Karpas-422 (cell line): ENCODE results near the gene PCDH9. TPM values are rescaled to one million over a fixed set of nuclear protein-coding genes. Genes with fewer than 3 reads are reported as not detected.

Experiments
- DNase-seq: peaks from one replicate; pipeline ENCODE4 v3.0.0-alpha.2; 2015
- H2AFZ ChIP-seq: fragments of 200-600 bp; sonication (generic); 2 replicates; pipeline ENCODE4 v1.6.1; 2014; ENCODE audit warnings: antibody characterized with exemption, low read length, mixed read lengths
- H3K27ac ChIP-seq: fragments of 200-600 bp; sonication (generic); 2 replicates; pipeline ENCODE4 v1.5.1; 2014; ENCODE audit warnings: mild to moderate bottlenecking, low read length, moderate library complexity
- H3K27me3 ChIP-seq: fragments of 200-600 bp; sonication (generic); 2 replicates; pipeline ENCODE4 v1.6.1; 2014; ENCODE audit warnings: low read length, mixed read lengths
- H3K36me3 ChIP-seq: fragments of 200-600 bp; sonication (generic); 2 replicates; pipeline ENCODE4 v1.6.1; 2014; ENCODE audit warnings: low read length, mixed read lengths; ENCODE audit not compliant: insufficient read depth
- H3K4me1 ChIP-seq: fragments of 200-600 bp; sonication (generic); 2 replicates; pipeline ENCODE4 v1.6.1; 2014; ENCODE audit warnings: mild to moderate bottlenecking, low read length, mixed read lengths
- H3K4me2 ChIP-seq: fragments of 200-600 bp; sonication (generic); 2 replicates; pipeline ENCODE4 v1.6.1; 2014; ENCODE audit warnings: low read length, low read depth, mild to moderate bottlenecking; ENCODE audit not compliant: poor library complexity, severe bottlenecking
- H3K4me3 ChIP-seq: fragments of 200-600 bp; sonication (generic); 2 replicates; pipeline ENCODE4 v1.5.1; 2014; ENCODE audit warnings: mild to moderate bottlenecking, antibody characterized with exemption, low read length, mixed read lengths
- H3K79me2 ChIP-seq: fragments of 200-600 bp; sonication (generic); 2 replicates; pipeline ENCODE4 v1.6.1; 2014; ENCODE audit warnings: mild to moderate bottlenecking, low read length, mixed read lengths
- H3K9ac ChIP-seq: fragments of 200-600 bp; sonication (generic); 2 replicates; pipeline ENCODE4 v1.6.0; 2014; ENCODE audit warnings: low read length
- H3K9me2 ChIP-seq: fragments of 200-600 bp; sonication (generic), shearing (Covaris generic); replicated peaks from 2 replicates; pipeline ENCODE4 v1.6.0; 2014; ENCODE audit warnings: mild to moderate bottlenecking, low read length, moderate library complexity; ENCODE audit not compliant: insufficient read depth
- H3K9me3 ChIP-seq: fragments of 300-700, 200-600 bp; sonication (generic); 2 replicates; pipeline ENCODE4 v1.6.1; 2014; ENCODE audit warnings: low read length, mixed read lengths
- H4K20me1 ChIP-seq: fragments of 200-600 bp; sonication (generic); 2 replicates; pipeline ENCODE4 v1.6.1; 2014; ENCODE audit warnings: mild to moderate bottlenecking, antibody characterized with exemption, low read length, low read depth; ENCODE audit not compliant: insufficient read depth
- total RNA-seq: library from RNA; depleted of rRNA; stranded (reverse); fragments of >200 nt; shearing (Covaris generic); gene quantifications from 2 replicates; pipeline ENCODE4 v1.2.3, GENCODE V29; 2014; ENCODE audit warnings: low replicate concordance

PCDH9 gene
- total RNA-seq, 1 experiment from 2014 or later, result 5.8 TPM

- no peaks in the 10 kb centered on the region for H3K79me2 ChIP-seq
- DNase-seq, result no peak
- H4K20me1 ChIP-seq, result no peaks in the 10 kb centered on the region
- H3K36me3 ChIP-seq, result no peaks in the 10 kb centered on the region
- no peak overlapping the region for H3K4me2 ChIP-seq
- H3K27ac ChIP-seq, result no peak overlapping the region
- no peaks in the 10 kb centered on the region for H3K27me3 ChIP-seq
- H3K4me3 ChIP-seq, result no peak overlapping the region
- H3K9me3 ChIP-seq, result peaks cover 7% of the 10 kb centered on the region
- H3K4me1 ChIP-seq, result peaks cover 4% of the 10 kb centered on the region
- H3K9ac ChIP-seq, result no peak overlapping the region
- H3K9me2 ChIP-seq, result no peaks in the 10 kb centered on the region
- H2AFZ ChIP-seq, result no peak overlapping the region
These were observed 676.7 kb downstream of the PCDH9 start for GRCh38 chr13:66553391-66553790.

GRCh38 chr13:66551128-66551527, 679.0 kb downstream of the PCDH9 start:
- Histone ChIP-seq H3K4me1 (no peaks in the 10 kb centered on the region), H3K36me3 (no peaks in the 10 kb centered on the region), H3K9ac (no peak overlapping the region), H3K27me3 (no peaks in the 10 kb centered on the region), H3K4me3 (no peak overlapping the region), H3K9me3 (peaks cover 7% of the 10 kb centered on the region), H4K20me1 (no peaks in the 10 kb centered on the region), H2AFZ (no peak overlapping the region), H3K9me2 (no peaks in the 10 kb centered on the region), H3K4me2 (no peak overlapping the region), H3K27ac (no peak overlapping the region), H3K79me2 (no peaks in the 10 kb centered on the region)
- DNase-seq, result no peak

GRCh38 chr13:66547685-66548084, 682.5 kb downstream of the PCDH9 start:
- Histone ChIP-seq H3K36me3 (no peaks in the 10 kb centered on the region), H3K9me2 (no peaks in the 10 kb centered on the region), H2AFZ (no peak overlapping the region), H3K4me1 (no peaks in the 10 kb centered on the region), H4K20me1 (no peaks in the 10 kb centered on the region), H3K9me3 (peaks cover 4% of the 10 kb centered on the region), H3K9ac (no peak overlapping the region), H3K27me3 (no peaks in the 10 kb centered on the region), H3K79me2 (no peaks in the 10 kb centered on the region), H3K4me2 (no peak overlapping the region), H3K4me3 (no peak overlapping the region), H3K27ac (no peak overlapping the region)
- DNase-seq, result no peak

DNA sequence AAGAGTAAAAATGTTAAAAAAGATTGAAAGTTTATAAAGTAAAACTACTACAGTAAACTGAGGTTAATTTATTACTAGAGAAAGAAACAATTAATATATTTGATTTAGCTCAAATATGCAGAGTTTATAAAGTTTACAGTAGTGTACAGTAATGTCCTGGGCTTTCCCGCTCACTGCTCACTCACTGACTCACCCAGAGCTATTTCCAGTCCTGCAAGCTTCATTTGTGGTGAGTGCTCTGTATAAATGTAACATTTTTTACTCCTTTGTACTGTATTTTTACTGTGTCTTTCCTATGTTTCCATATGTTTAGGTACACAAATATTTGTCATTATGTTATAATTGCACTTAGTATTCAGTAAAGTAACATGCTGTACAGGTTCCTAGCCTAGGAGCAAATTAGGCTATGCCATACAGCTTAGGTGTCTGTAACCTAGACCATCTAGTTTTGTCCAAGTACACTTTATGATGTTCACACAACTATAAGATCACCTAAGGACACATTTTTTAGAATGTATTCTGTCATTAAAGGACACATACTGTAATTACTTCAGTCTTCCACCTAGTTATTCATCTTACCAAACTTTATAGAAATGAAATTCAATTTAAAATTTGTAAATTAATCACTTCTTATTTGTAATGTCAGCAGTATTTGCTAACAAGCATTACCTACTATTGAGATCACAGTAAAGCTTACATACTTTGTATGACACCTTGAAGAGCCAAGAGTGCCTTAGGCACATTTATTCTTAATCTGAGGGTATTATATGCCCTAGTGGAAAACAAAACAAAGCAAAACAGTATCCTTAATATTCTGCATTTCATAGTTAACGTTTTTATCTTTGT, 683.4 kb downstream of the PCDH9 start:
- Histone ChIP-seq H4K20me1 (no peaks in the 10 kb centered on the region), H3K27me3 (no peaks in the 10 kb centered on the region), H3K79me2 (no peaks in the 10 kb centered on the region), H3K36me3 (no peaks in the 10 kb centered on the region), H3K4me2 (no peak overlapping the region), H3K27ac (no peak overlapping the region), H3K9me2 (no peaks in the 10 kb centered on the region), H3K9ac (no peak overlapping the region), H3K4me3 (no peak overlapping the region), H3K4me1 (no peaks in the 10 kb centered on the region), H2AFZ (no peak overlapping the region), H3K9me3 (no peaks in the 10 kb centered on the region; the same call in 1 of the 2 replicates)
- no peak for DNase-seq

DNA sequence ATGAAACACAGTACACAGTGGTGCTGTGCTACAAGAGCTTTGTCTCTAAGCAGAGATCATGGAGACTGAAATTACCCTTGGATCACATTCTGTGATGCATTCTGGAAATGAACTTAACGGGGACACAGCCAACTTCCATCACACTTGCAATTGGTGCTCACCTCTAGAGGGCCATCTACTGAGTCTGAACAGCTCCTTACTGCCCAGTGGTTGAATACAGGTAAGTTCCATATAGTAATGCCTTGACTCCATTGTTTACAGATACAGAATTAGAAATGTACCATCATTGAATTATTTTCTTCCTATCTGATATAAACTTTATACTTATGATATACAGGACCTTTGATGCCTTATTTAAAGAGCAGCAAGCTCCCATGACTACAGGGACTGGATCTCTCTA, 686.4 kb downstream of the PCDH9 start:
- H3K9ac ChIP-seq, result no peak overlapping the region

GRCh38 chr13:66537417-66537816, 692.7 kb downstream of the PCDH9 start:
- H3K9me2 ChIP-seq, result no peaks in the 10 kb centered on the region
- no peaks in the 10 kb centered on the region for H3K36me3 ChIP-seq
- H3K4me2 ChIP-seq, result no peak overlapping the region
- no peaks in the 10 kb centered on the region for H3K79me2 ChIP-seq
- H3K4me3 ChIP-seq, result no peak overlapping the region
- no peak for DNase-seq
- H3K9ac ChIP-seq, result no peak overlapping the region
- no peaks in the 10 kb centered on the region for H4K20me1 ChIP-seq
- H3K9me3 ChIP-seq, result peaks cover 5% of the 10 kb centered on the region
- H3K27ac ChIP-seq, result no peak overlapping the region
- no peak overlapping the region for H2AFZ ChIP-seq
- H3K4me1 ChIP-seq, result no peaks in the 10 kb centered on the region
- no peaks in the 10 kb centered on the region for H3K27me3 ChIP-seq

More for the DNA sequence above, 686.4 kb downstream of the PCDH9 start:
- Histone ChIP-seq H3K36me3 (no peaks in the 10 kb centered on the region), H4K20me1 (no peaks in the 10 kb centered on the region), H3K79me2 (no peaks in the 10 kb centered on the region), H2AFZ (0 out of 2 replicates have a peak overlapping the region, but pooled peaks have one; percentile 57), H3K27me3 (no peaks in the 10 kb centered on the region), H3K4me3 (no peak overlapping the region), H3K4me1 (no peaks in the 10 kb centered on the region), H3K9me2 (no peaks in the 10 kb centered on the region), H3K4me2 (no peak overlapping the region), H3K9me3 (peaks cover 5% of the 10 kb centered on the region), H3K27ac (no peak overlapping the region)
- DNase-seq, result no peak

- H4K20me1 ChIP-seq, result no peaks in the 10 kb centered on the region
- H2AFZ ChIP-seq, result no peak overlapping the region
- H3K36me3 ChIP-seq, result no peaks in the 10 kb centered on the region
- no peak overlapping the region for H3K4me3 ChIP-seq
- no peaks in the 10 kb centered on the region for H3K79me2 ChIP-seq
- no peak for DNase-seq
- peaks cover 5% of the 10 kb centered on the region for H3K9me3 ChIP-seq
- no peak overlapping the region for H3K9ac ChIP-seq
- H3K27me3 ChIP-seq, result no peaks in the 10 kb centered on the region
- H3K27ac ChIP-seq, result no peak overlapping the region
- H3K9me2 ChIP-seq, result no peaks in the 10 kb centered on the region
- no peak overlapping the region for H3K4me2 ChIP-seq
- H3K4me1 ChIP-seq, result no peaks in the 10 kb centered on the region
These were observed 693.4 kb downstream of the PCDH9 start for GRCh38 chr13:66536746-66537145.

GRCh38 chr13:66534561-66534960, 695.6 kb downstream of the PCDH9 start:
- no peaks in the 10 kb centered on the region for H3K4me1 ChIP-seq
- no peaks in the 10 kb centered on the region for H3K9me2 ChIP-seq
- H3K9ac ChIP-seq, result no peak overlapping the region
- no peaks in the 10 kb centered on the region for H3K79me2 ChIP-seq
- peaks cover 5% of the 10 kb centered on the region for H3K9me3 ChIP-seq
- H2AFZ ChIP-seq, result no peak overlapping the region
- DNase-seq, result no peak
- no peak overlapping the region for H3K4me2 ChIP-seq
- H3K27ac ChIP-seq, result no peak overlapping the region
- H3K36me3 ChIP-seq, result no peaks in the 10 kb centered on the region
- no peaks in the 10 kb centered on the region for H3K27me3 ChIP-seq
- no peak overlapping the region for H3K4me3 ChIP-seq
- H4K20me1 ChIP-seq, result no peaks in the 10 kb centered on the region
